ENCODE data around the gene CKLF. TPM values are rescaled to one million over a fixed set of nuclear protein-coding genes. Genes with fewer than 3 reads are reported as not detected.
A peak's percentile ranks its signal among the peaks of the same experiment; 100 is the strongest.
"Not testable (repeated sequence)": the region's sequence is repeated elsewhere in the genome, so short reads cannot be mapped to it uniquely, and the experiment has no call there.

The CKLF gene
- total RNA-seq, 1 donor: 73.4 TPM

DNA sequence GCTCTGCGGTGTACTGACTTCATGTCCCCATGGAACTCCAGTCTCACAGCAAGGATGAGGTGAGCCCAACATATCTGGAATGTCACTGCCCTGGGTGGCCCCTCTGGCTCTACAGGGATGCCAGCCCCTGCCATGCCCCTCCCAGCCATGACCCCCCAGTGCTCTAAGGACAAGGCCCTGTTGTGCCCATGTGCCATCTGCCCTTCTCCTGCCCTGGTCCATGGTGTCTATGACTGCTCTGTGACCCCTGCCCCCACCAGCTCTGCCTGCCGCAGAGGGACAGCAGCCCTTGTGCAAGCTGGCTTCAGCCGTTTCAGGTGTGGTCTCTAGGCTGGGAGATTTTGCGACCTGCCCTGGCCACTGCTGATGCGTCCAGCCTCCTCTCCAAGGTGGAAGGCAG is 42.8 kb upstream of the CKLF start:
- no peak overlapping the region for H3K4me3 ChIP-seq (ENCODE audit: low read depth, low read length)
- DNase-seq (ENCODE audit: low read depth): no peak
- TF ChIP-seq, protein P1, sequence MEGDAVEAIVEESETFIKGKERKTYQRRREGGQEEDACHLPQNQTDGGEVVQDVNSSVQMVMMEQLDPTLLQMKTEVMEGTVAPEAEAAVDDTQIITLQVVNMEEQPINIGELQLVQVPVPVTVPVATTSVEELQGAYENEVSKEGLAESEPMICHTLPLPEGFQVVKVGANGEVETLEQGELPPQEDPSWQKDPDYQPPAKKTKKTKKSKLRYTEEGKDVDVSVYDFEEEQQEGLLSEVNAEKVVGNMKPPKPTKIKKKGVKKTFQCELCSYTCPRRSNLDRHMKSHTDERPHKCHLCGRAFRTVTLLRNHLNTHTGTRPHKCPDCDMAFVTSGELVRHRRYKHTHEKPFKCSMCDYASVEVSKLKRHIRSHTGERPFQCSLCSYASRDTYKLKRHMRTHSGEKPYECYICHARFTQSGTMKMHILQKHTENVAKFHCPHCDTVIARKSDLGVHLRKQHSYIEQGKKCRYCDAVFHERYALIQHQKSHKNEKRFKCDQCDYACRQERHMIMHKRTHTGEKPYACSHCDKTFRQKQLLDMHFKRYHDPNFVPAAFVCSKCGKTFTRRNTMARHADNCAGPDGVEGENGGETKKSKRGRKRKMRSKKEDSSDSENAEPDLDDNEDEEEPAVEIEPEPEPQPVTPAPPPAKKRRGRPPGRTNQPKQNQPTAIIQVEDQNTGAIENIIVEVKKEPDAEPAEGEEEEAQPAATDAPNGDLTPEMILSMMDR (IDR thresholded peaks at IDR 0.05; ENCODE audit: insufficient read depth, low read length): no peak

DNA sequence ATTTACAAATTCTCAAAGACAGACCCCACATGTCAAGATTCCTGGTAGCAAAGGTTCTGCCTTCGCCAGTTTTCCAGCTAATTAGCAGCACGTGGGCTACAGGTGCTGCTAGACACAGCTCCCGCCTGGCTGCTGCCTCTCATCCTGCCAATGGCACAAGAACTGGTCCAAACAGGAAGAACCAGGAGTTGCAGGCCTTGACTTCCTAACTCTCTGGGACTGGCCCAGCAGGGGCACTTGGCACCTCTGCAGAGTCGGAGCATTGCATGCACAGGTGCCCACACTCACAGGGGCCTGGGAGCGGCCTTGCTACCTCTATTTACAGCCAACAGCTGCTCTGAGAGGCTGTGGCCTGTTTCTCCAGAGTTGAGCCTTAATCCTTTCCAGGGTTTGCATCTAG is 42.1 kb upstream of the CKLF start:
- TF ChIP-seq, protein P1 (IDR thresholded peaks at IDR 0.05; ENCODE audit: insufficient read depth, low read length): no peak
- no peak overlapping the region for H3K4me3 ChIP-seq (ENCODE audit: low read depth, low read length)
- no peak for DNase-seq (ENCODE audit: low read depth)

DNA sequence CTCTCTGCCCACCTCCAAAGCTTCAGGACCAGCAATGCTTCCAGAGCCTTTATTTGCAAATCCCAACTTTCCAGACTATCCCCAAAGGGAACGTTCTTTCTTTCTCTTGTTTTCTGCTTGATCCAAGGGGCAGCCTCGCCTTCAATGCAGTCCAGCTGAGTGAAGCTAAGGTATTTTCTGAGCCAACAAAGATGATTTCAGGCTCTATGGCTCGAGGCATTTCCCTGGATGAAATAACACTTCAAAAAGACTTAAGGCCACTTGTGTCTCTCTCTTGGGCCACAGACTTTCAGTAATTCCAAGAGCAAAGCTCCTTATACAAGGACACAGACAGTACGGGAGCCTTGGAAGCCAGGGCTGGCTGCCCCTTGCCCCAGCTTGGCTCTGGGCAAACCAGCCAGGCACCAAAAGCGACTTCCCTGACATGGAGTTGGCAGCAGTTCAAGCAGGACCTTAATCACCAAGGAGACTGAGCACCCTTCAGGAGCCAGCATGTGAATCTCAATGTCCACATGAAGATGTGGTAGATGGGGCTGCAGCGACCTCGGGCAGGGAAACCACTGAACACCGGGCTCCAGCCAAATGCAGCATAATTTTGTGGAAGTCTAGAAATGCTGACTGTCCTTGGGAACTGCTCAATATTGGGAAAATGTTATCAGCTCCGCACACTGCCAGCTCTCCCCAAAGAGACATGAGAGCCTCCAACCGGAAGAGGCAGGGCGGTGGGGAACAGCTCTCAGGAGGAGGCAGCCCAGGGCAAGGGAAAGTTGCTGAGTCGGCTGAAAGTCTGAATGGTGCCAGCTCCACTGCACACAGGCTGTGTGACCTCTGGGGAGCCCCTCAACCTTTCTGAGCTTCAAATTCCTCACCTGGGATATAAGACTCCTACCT is 41.4 kb upstream of the CKLF start:
- DNase-seq (ENCODE audit: low read depth): peak; percentile 36
- TF ChIP-seq, protein P1 (IDR thresholded peaks at IDR 0.05; ENCODE audit: insufficient read depth, low read length): no peak
- no peak overlapping the region for H3K4me3 ChIP-seq (ENCODE audit: low read depth, low read length)

DNA sequence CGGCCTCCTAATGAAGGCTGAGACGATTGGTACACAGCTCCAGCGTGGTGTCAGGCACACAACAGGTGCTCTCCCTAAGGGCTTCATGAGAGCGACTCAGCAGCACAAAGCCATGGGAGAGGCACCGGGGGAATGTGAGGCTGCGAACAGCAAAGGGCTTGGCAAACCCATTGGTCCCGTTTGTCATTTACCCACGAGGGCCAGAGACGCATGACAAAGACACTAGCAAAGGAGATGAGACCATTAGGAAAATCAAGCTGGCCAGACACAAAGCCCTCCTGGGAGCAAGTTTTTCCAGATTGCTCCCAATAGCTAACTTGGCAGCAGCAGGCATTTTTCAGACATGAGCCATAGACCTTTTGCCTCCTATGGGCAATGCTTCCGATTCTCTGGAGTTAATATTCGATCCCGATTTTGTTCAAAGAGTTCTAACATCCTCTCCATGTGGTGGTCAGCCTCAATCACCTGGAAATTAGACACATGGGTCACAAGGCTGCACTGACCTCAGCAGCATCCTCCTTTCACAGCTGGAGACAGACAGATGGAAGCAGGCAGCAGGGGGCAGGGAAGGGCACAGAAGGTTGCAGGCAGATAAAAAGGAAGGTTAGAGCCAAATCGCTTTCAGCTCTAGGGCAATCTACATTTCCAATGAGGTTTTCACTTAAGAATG is 40.6 kb upstream of the CKLF start:
- no peak overlapping the region for H3K4me3 ChIP-seq (ENCODE audit: low read depth, low read length)
- peak; percentile 82 for DNase-seq (ENCODE audit: low read depth)
- TF ChIP-seq, protein P1 (IDR thresholded peaks at IDR 0.05; ENCODE audit: insufficient read depth, low read length): peak; percentile 13

- TF ChIP-seq, protein P1 (IDR thresholded peaks at IDR 0.05; ENCODE audit: insufficient read depth, low read length): no peak
- H3K4me3 ChIP-seq (ENCODE audit: low read depth, low read length): no peak overlapping the region
- DNase-seq (ENCODE audit: low read depth): peak; percentile 41
Observed at GRCh38 chr16:66512272-66513110, 39.9 kb upstream of the CKLF start.

GRCh38 chr16:66513111-66513723 is 39.2 kb upstream of the CKLF start:
- no peak overlapping the region for H3K4me3 ChIP-seq (ENCODE audit: low read depth, low read length)
- TF ChIP-seq, protein P1 (IDR thresholded peaks at IDR 0.05; ENCODE audit: insufficient read depth, low read length): no peak
- DNase-seq (ENCODE audit: low read depth): no peak

DNA sequence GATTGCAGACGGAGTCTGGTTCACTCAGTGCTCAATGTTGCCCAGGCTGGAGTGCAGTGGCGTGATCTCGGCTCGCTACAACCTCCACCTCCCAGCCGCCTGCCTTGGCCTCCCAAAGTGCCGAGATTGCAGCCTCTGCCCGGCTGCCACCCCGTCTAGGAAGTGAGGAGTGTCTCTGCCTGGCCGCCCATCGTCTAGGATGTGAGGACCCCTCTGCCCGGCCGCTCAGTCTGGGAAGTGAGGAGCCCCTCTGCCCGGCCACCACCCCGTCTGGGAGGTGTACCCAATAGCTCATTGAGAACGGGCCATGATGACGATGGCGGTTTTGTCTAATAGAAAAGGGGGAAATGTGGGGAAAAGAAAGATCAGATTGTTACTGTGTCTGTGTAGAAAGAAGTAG is 38.0 kb upstream of the CKLF start:
- not testable (repeated sequence) for DNase-seq (ENCODE audit: low read depth)

DNA sequence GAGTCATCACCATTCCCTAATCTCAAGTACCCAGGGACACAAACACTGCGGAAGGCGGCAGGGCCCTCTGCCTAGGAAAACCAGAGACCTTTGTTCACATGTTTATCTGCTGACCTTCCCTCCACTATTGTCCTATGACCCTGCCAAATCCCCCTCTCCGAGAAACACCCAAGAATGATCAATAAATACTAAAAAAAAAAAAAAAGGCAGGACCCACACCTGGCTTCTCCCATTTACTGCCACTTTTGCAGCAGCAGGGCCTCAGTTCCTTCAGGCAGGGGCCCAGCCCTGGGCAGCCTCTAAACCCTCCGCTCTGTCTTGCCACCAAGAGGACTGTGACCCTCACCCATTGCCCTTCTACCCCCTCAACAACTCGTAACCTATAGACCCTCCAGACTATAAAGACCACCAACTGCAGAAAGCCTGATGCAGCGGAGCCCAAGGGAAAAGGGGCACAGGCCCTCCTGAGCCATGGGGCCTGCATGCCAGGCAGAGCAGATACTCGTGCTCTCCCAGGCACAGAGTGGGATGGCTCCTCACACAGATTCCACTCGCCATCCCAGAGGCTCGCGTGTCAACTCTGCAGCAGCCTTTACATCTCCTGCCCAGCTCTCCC is 37.3 kb upstream of the CKLF start:
- H3K4me3 ChIP-seq (ENCODE audit: low read depth, low read length); DNase-seq (ENCODE audit: low read depth): not testable (repeated sequence)

More for the DNA sequence above, 38.0 kb upstream of the CKLF start:
- not testable (repeated sequence) for H3K4me3 ChIP-seq (ENCODE audit: low read depth, low read length)
